Lower leg skin (tissue), 4 donors: ENCODE measurements around the gene BNC2. TPM values are rescaled to one million over a fixed set of nuclear protein-coding genes. Genes with fewer than 3 reads are reported as not detected.

Source experiments
- DNase-seq, 2 donors: peaks; one replicate each; pipeline ENCODE4 v3.0.0-alpha.2; 2019; ENCODE audit warnings: low spot score in 2 of 2
- H3K4me3 ChIP-seq: fragments of 200-600 bp; sonication (generic); 2 replicates; pipeline ENCODE4 v1.5.1; 2017; ENCODE audit warnings: mild to moderate bottlenecking, low read depth; ENCODE audit not compliant: poor library complexity, severe bottlenecking
- POLR2A ChIP-seq, 2 donors: fragments of 450-650 bp; IDR thresholded peaks; one replicate each; pipeline ENCODE4 v1.6.1; 2016 to 2017; ENCODE audit warnings: antibody characterized with exemption in 2 of 2, mild to moderate bottlenecking in 1 of 2, moderate library complexity in 1 of 2
- WGBS, 2 donors: methylation state at CpG; one replicate each; pipeline ENCODE4 v1.1.5; 2018; 5-methylcytosine and 5-hydroxymethylcytosine counted together
- intact Hi-C: fragments of 100-400 bp; cut with DNase I; formaldehyde crosslinking; loops from one replicate; pipeline ENCODE4 v1.15.0; 2023; ENCODE audit warnings: low total_unique reads
- total RNA-seq, 4 donors: library from RNA; depleted of rRNA; stranded (reverse); fragments of >200 nt; gene quantifications; one replicate each; pipeline ENCODE4 v1.1.0, GENCODE V29; 2016
- TF ChIP-seq, protein P1 (sequence below), 3 donors: fragments of 450-650 bp; IDR thresholded peaks; one replicate each; pipeline ENCODE4 v1.5.1; 2016; ENCODE audit warnings: antibody characterized with exemption in 3 of 3, mild to moderate bottlenecking in 3 of 3, moderate library complexity in 2 of 3

BNC2 gene
- total RNA-seq, 4 donors from 2014 or later, result 1.7 to 8.5 (median 3.7) TPM

DNA sequence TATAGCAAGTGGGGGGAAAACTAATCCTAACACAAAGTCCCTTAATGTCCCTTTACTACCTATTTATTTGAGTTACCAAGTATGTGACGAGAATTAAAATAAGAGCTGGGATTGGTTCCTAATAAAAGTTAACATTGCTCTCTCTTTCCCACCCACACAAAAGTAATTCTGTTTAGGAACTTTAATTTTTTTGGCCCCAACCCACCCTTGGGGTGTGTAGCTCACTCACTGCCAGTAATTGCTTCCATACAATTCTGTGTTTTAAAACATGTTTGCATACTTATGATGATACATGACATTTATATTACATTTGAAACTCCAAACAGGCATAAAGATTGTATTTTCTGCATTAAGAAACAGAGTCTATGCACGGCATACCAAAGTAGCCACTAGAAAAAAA lies 106.5 kb downstream of the BNC2 start:
- intact Hi-C loops, result no loop called here
- H3K4me3 ChIP-seq, result no peak overlapping the region
- DNase-seq, result no peak
- 76 to 77% methylated on average over 2 of the region's 2 CpGs for WGBS, 2 donors
- TF ChIP-seq POLR2A (IDR thresholded peaks at IDR 0.05), result no peak
- TF ChIP-seq, protein P1, sequence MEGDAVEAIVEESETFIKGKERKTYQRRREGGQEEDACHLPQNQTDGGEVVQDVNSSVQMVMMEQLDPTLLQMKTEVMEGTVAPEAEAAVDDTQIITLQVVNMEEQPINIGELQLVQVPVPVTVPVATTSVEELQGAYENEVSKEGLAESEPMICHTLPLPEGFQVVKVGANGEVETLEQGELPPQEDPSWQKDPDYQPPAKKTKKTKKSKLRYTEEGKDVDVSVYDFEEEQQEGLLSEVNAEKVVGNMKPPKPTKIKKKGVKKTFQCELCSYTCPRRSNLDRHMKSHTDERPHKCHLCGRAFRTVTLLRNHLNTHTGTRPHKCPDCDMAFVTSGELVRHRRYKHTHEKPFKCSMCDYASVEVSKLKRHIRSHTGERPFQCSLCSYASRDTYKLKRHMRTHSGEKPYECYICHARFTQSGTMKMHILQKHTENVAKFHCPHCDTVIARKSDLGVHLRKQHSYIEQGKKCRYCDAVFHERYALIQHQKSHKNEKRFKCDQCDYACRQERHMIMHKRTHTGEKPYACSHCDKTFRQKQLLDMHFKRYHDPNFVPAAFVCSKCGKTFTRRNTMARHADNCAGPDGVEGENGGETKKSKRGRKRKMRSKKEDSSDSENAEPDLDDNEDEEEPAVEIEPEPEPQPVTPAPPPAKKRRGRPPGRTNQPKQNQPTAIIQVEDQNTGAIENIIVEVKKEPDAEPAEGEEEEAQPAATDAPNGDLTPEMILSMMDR (IDR thresholded peaks at IDR 0.05), result no peak

DNA sequence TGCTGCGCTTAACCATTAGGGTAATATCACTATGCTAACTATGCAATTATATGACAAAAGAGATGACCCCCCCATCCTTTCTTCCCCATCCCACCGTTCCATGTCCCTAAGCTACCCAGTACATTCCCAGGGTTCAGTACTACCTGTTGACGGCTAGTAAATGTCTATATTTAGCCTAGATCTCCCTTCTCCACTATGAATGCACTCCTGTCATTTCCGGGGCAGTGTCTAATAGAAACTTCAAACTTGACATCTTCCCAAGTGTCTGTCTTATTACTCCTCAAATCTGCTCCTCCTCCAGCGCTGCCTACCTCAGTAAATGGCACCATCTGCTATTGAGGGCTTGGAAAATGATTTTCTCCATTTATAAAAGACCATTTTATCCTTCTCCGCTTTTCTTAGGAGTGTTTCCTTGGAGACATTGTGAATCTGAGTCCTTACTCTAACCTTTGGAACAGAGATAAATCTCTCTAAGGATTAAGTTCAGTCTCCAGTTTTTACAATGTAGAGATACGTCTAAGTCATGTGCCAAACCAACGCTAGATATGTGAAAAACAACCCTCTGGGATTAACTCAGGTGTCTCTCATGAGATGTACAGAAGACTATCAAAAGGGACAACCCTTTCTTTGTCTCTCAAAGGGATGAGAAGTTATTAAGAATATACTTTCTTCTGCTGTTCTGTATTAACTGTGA lies 114.9 kb downstream of the BNC2 start:
- no peak overlapping the region for H3K4me3 ChIP-seq
- intact Hi-C loops, result no loop called here
- TF ChIP-seq, protein P1 (IDR thresholded peaks at IDR 0.05), result no peak
- no peak for TF ChIP-seq POLR2A (IDR thresholded peaks at IDR 0.05)
- 91 to 93% methylated on average over 8 of the region's 8 CpGs for WGBS, 2 donors
- no peak for DNase-seq

DNA sequence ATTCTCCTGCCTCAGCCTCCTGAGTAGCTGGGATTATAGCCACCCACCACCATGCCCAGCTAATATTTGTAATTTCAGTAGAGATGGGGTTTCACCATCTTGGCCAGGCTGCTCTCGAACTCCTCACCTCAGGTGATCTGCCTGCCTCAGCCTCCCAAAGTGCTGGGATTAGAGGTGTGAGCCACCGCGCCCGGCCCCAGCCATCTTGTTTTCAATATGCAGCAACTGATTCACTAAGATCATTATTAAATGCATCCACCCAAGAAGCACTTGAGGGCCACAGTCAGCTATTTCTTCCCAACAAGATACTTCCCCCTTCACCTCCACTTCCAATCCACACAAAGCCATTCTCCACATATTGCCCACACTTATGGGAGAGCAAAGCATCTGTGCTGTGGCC lies 115.8 kb downstream of the BNC2 start:
- DNase-seq, result no peak
- 95 to 98% methylated on average over 4 of the region's 4 CpGs for WGBS, 2 donors
- intact Hi-C loops, result no loop called here
- H3K4me3 ChIP-seq, result no peak overlapping the region
- TF ChIP-seq POLR2A (IDR thresholded peaks at IDR 0.05), result no peak
- TF ChIP-seq, protein P1 (IDR thresholded peaks at IDR 0.05), result no peak

DNA sequence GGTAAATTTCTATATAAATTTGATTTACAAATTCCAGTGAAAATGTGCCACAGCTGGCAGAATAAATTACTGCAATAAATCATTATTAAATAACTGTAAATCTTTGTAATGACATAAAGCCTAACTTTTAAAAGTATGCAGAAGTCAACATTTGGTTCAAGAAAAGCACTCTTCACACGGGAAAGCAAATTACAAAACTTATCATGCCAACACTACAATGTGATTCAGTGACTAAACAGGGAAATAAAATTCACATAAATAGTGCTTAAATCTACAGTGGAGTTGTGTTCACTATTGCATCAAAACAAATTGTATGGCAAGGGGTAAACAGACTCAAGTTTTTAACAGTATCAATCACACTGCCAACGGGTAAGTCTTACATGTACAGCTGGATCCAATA lies 117.2 kb downstream of the BNC2 start:
- WGBS, 2 donors, result 51 to 58% methylated on average over 2 of the region's 2 CpGs
- TF ChIP-seq, protein P1 (IDR thresholded peaks at IDR 0.05), result no peak
- TF ChIP-seq POLR2A (IDR thresholded peaks at IDR 0.05), result no peak
- no peak for DNase-seq
- no peak overlapping the region for H3K4me3 ChIP-seq
- intact Hi-C loops, result no loop called here

DNA sequence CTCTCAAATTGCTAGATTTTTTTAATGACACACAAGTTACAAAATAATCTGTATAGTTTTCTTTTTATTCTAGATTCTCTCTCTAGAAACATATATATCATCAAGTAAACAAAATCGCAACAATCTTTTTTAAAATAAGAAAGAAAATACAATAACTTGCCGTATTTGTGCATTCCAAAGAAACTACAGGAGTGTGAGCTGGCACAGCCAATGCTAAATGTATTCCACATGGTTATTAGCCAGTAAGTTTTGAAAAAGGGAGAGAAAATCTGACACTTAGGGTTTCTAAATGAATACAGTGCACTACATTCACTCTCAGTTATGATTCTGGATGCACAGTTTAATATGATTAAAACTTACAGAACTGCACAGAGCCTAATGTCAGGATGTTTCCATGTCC lies 117.9 kb downstream of the BNC2 start:
- no peak overlapping the region for H3K4me3 ChIP-seq
- WGBS, 2 donors, result 71% methylated on average over 2 of the region's 2 CpGs
- intact Hi-C loops, result no loop called here
- TF ChIP-seq, protein P1 (IDR thresholded peaks at IDR 0.05), result no peak
- no peak for TF ChIP-seq POLR2A (IDR thresholded peaks at IDR 0.05)
- no peak for DNase-seq

DNA sequence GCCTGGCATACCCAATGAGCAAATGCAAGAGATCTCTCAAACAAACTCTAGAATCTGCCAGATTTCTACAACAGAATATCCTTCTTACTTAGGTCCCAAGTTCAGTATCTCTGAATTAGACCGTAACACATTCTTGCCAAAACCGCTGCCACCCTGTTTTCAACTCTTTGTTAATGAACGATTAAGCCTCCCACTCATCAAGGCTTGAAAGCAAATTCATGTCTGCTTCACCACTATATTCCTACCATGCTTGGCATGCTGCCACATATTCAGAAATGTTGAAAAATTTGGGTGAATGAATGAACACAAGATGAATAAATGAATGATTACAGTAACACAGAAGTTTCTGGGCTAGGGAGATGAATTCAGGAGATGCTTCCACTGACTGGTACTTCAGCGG lies 119.9 kb downstream of the BNC2 start:
- 85 to 87% methylated on average over 4 of the region's 4 CpGs for WGBS, 2 donors
- no peak overlapping the region for H3K4me3 ChIP-seq
- TF ChIP-seq, protein P1 (IDR thresholded peaks at IDR 0.05), result no peak
- no peak for TF ChIP-seq POLR2A (IDR thresholded peaks at IDR 0.05)
- DNase-seq, result no peak
- intact Hi-C loops, result no loop called here
